B cell (primary cell): ENCODE data around the gene LECT2.

ENCODE experiments used
- CTCF ChIP-seq: fragments of 200-600 bp; IDR thresholded peaks from one replicate; pipeline ENCODE4 v1.8.0; 2022; ENCODE audit warnings: antibody characterized with exemption, mild to moderate bottlenecking
- EZH2 ChIP-seq: IDR thresholded peaks from 2 replicates; pipeline ENCODE4 v1.6.1; 2012; ENCODE audit warnings: borderline replicate concordance, low read depth, mild to moderate bottlenecking, moderate library complexity, low read length; ENCODE audit not compliant: insufficient read depth, poor library complexity, severe bottlenecking

GRCh38 chr5:135973323-135974020 is 18.7 kb upstream of the LECT2 start:
- TF ChIP-seq CTCF: no peak
- TF ChIP-seq EZH2: no peak
